ENCODE measurements around the gene RNF126.

RNF126 gene

GRCh38 chr19:664913-665443, 2.0 kb upstream of the RNF126 start:
- Histone ChIP-seq H3K9me3 (ENCODE audit: insufficient read depth, low read length, severe bottlenecking) (no peaks in the 10 kb centered on the region), H2AFZ (ENCODE audit: low read depth, low read length) (peak overlapping the region; percentile 80), H4K20me1 (ENCODE audit: insufficient read depth, low read length) (peaks cover 28% of the 10 kb centered on the region), H3K27ac (ENCODE audit: low read length) (no peak overlapping the region), H3K79me2 (ENCODE audit: insufficient read depth, low read length) (peaks cover 35% of the 10 kb centered on the region), H3K4me1 (ENCODE audit: insufficient read depth, low read length) (peaks cover 42% of the 10 kb centered on the region), H3K4me3 (ENCODE audit: low read depth in 1 of 2, low read length in 2 of 2) (no peak overlapping the region), H3K36me3 (ENCODE audit: insufficient read depth, low read length) (peaks cover 19% of the 10 kb centered on the region), H3K4me2 (ENCODE audit: insufficient read depth, low read length) (peak overlapping the region; percentile 62), H3K27me3 (ENCODE audit: insufficient read depth, low read length, poor library complexity) (no peaks in the 10 kb centered on the region), H3K9ac (ENCODE audit: low read depth, low read length) (peak overlapping the region; percentile 30)
- TF ChIP-seq CTCF (IDR thresholded peaks at IDR 0.05; ENCODE audit: borderline replicate concordance, extremely low read depth, low read length, poor library complexity, severe bottlenecking) = peak; percentile 91
- no peak for TF ChIP-seq EZH2 (IDR thresholded peaks at IDR 0.05; ENCODE audit: borderline replicate concordance, low read depth, low read length, severe bottlenecking)
- ATAC-seq (ENCODE audit: insufficient read depth, low read depth) (peak; percentile 52), DNase-seq (peak; percentile 88)

GRCh38 chr19:663682-664117, 686 bp upstream of the RNF126 start:
- peak overlapping the region; percentile 91 for H3K27ac ChIP-seq (ENCODE audit: low read length)

GRCh38 chr19:662207-662961, 630 bp downstream of the RNF126 start:
- H2AFZ ChIP-seq (ENCODE audit: low read depth, low read length) = peak overlapping the region; percentile 29
- peak overlapping the region; percentile 77 for H3K27ac ChIP-seq (ENCODE audit: low read length)
- peaks cover 53% of the 10 kb centered on the region for H4K20me1 ChIP-seq (ENCODE audit: insufficient read depth, low read length)
- H3K4me2 ChIP-seq (ENCODE audit: insufficient read depth, low read length) = peak overlapping the region; percentile 95
- peak; percentile 79 for DNase-seq
- TF ChIP-seq CTCF (IDR thresholded peaks at IDR 0.05; ENCODE audit: borderline replicate concordance, extremely low read depth, low read length, poor library complexity, severe bottlenecking) = no peak
- no peak for TF ChIP-seq EZH2 (IDR thresholded peaks at IDR 0.05; ENCODE audit: borderline replicate concordance, low read depth, low read length, severe bottlenecking)
- peak; percentile 66 for ATAC-seq (ENCODE audit: insufficient read depth, low read depth)
- peak overlapping the region; percentile 78 to 99 for H3K4me3 ChIP-seq (ENCODE audit: low read depth in 1 of 2, low read length in 2 of 2)
- peaks cover 61% of the 10 kb centered on the region for H3K79me2 ChIP-seq (ENCODE audit: insufficient read depth, low read length)
- no peaks in the 10 kb centered on the region for H3K27me3 ChIP-seq (ENCODE audit: insufficient read depth, low read length, poor library complexity)
- no peaks in the 10 kb centered on the region for H3K9me3 ChIP-seq (ENCODE audit: insufficient read depth, low read length, severe bottlenecking)
- H3K4me1 ChIP-seq (ENCODE audit: insufficient read depth, low read length) = peaks cover 58% of the 10 kb centered on the region
- peaks cover 43% of the 10 kb centered on the region for H3K36me3 ChIP-seq (ENCODE audit: insufficient read depth, low read length)
- H3K9ac ChIP-seq (ENCODE audit: low read depth, low read length) = peak overlapping the region; percentile 97

More at GRCh38 chr19:663682-664117, 686 bp upstream of the RNF126 start:
- H3K9ac ChIP-seq (ENCODE audit: low read depth, low read length) = peak overlapping the region; percentile 97
- DNase-seq = no peak
- no peaks in the 10 kb centered on the region for H3K9me3 ChIP-seq (ENCODE audit: insufficient read depth, low read length, severe bottlenecking)
- peak overlapping the region; percentile 99 for H3K4me2 ChIP-seq (ENCODE audit: insufficient read depth, low read length)
- peaks cover 52% of the 10 kb centered on the region for H3K4me1 ChIP-seq (ENCODE audit: insufficient read depth, low read length)
- no peak for TF ChIP-seq EZH2 (IDR thresholded peaks at IDR 0.05; ENCODE audit: borderline replicate concordance, low read depth, low read length, severe bottlenecking)
- TF ChIP-seq CTCF (IDR thresholded peaks at IDR 0.05; ENCODE audit: borderline replicate concordance, extremely low read depth, low read length, poor library complexity, severe bottlenecking) = peak; percentile 2
- peak overlapping the region; percentile 98 for H2AFZ ChIP-seq (ENCODE audit: low read depth, low read length)
- peaks cover 48% of the 10 kb centered on the region for H3K79me2 ChIP-seq (ENCODE audit: insufficient read depth, low read length)
- peaks cover 31% of the 10 kb centered on the region for H3K36me3 ChIP-seq (ENCODE audit: insufficient read depth, low read length)
- H4K20me1 ChIP-seq (ENCODE audit: insufficient read depth, low read length) = peaks cover 40% of the 10 kb centered on the region
- 0 out of 3 replicates have a peak, but pooled peaks have one; percentile 2 for ATAC-seq (ENCODE audit: insufficient read depth, low read depth)
- H3K27me3 ChIP-seq (ENCODE audit: insufficient read depth, low read length, poor library complexity) = no peaks in the 10 kb centered on the region
- peak overlapping the region; percentile 58 to 78 for H3K4me3 ChIP-seq (ENCODE audit: low read depth in 1 of 2, low read length in 2 of 2)
